Common myeloid progenitor, CD34-positive (primary cell): Measurements from ENCODE around the gene SSPN.

Experiments used
- CTCF ChIA-PET: fragments of 350-600 bp; sonication (Branson Sonifier 250); formaldehyde crosslinking; loops from one replicate; lab custom pipeline; 2021; ENCODE audit warnings: antibody characterized with exemption; lab: Charles Lee
- POLR2A ChIA-PET: fragments of 350-600 bp; sonication (Branson Sonifier 250); formaldehyde crosslinking; loops from one replicate; lab custom pipeline; 2021; ENCODE audit warnings: antibody characterized with exemption; lab: Charles Lee
- DNase-seq, 3 donors: peaks; one replicate each; pipeline versions ENCODE4 v3.0.0 to v3.0.0-alpha.2; 2013
- H3K27ac ChIP-seq, 2 experiments: 1 replicate in 1 of 2; 2 replicates in 1 of 2; pipeline ENCODE4 v1.7.0; 2013; ENCODE audit warnings: inconsistent platforms in 2 of 2, low read length in 2 of 2, mild to moderate bottlenecking in 2 of 2, low read depth in 1 of 2, moderate library complexity in 1 of 2; ENCODE audit not compliant: severe bottlenecking in 2 of 2, insufficient read depth in 1 of 2, poor library complexity in 1 of 2
- H3K27me3 ChIP-seq, 5 experiments: replicated peaks in 2 of 5; 1 replicate in 3 of 5; 2 replicates in 2 of 5; pipeline versions ENCODE4 v1.6.1 to v1.7.0; 2013; ENCODE audit warnings: low read length in 4 of 5, mild to moderate bottlenecking in 2 of 5, moderate library complexity in 2 of 5, inconsistent platforms in 1 of 5; ENCODE audit not compliant: insufficient read depth in 5 of 5, control insufficient read depth in 4 of 5
- H3K36me3 ChIP-seq, 4 experiments: 1 replicate in 2 of 4; 2 replicates in 2 of 4; pipeline versions ENCODE4 v1.6.1 to v1.7.0; 2013; ENCODE audit warnings: low read length in 3 of 4, control low read depth in 1 of 4, mild to moderate bottlenecking in 1 of 4; ENCODE audit not compliant: control insufficient read depth in 4 of 4, insufficient read depth in 4 of 4
- H3K4me1 ChIP-seq, 4 experiments: 1 replicate in 3 of 4; 2 replicates in 1 of 4; pipeline versions ENCODE4 v1.6.1 to v1.7.1; 2013; ENCODE audit warnings: low read length in 3 of 4, mild to moderate bottlenecking in 3 of 4, control low read depth in 1 of 4, inconsistent platforms in 1 of 4, moderate library complexity in 1 of 4; ENCODE audit not compliant: control insufficient read depth in 4 of 4, insufficient read depth in 4 of 4; ENCODE audit errors: control extremely low read depth in 1 of 4
- H3K4me3 ChIP-seq, 7 experiments: 1 replicate in 4 of 7; 2 replicates in 3 of 7; pipeline versions ENCODE4 v1.5.1 to v1.7.0; 2013; ENCODE audit warnings: mild to moderate bottlenecking in 7 of 7, low read length in 6 of 7, moderate library complexity in 6 of 7, inconsistent platforms in 2 of 7, low read depth in 2 of 7, control low read depth in 1 of 7; ENCODE audit not compliant: insufficient read depth in 4 of 7, control insufficient read depth in 1 of 7; ENCODE audit errors: extremely low read depth in 1 of 7
- H3K9me3 ChIP-seq, 5 experiments: 1 replicate in 4 of 5; 2 replicates in 1 of 5; pipeline versions ENCODE4 v1.6.1 to v1.7.1; 2013; ENCODE audit warnings: low read length in 4 of 5, mild to moderate bottlenecking in 2 of 5, inconsistent platforms in 1 of 5, low read depth in 1 of 5, moderate library complexity in 1 of 5; ENCODE audit not compliant: control insufficient read depth in 4 of 5, insufficient read depth in 2 of 5; ENCODE audit errors: control extremely low read depth in 1 of 5
- WGBS: methylation state at CpG from one replicate; pipeline ENCODE4 v1.1.5; 2013; ENCODE audit not compliant: insufficient coverage; 5-methylcytosine and 5-hydroxymethylcytosine counted together

Gene SSPN

GRCh38 chr12:26196421-26196716, 996 bp downstream of the SSPN start:
- ChIA-PET CTCF (interaction anchor here (1.2 kb wide), 1 partner anchor 74 kb away, joined by 3 read pairs; no protein-coding TSS in a partner anchor), POLR2A (no interaction called here)
- H3K27me3 ChIP-seq: peaks cover 0 to 3% (median 0%) of the 10 kb centered on the region in 5 experiments
- H3K9me3 ChIP-seq: no peaks in the 10 kb centered on the region
- no peak for DNase-seq
- H3K4me1 ChIP-seq: peaks cover 0 to 21% (median 8%) of the 10 kb centered on the region in 4 experiments
- no peak overlapping the region for H3K27ac ChIP-seq
- H3K4me3 ChIP-seq: peak overlapping the region in 5 of 7 experiments; percentile 64 to 86 (median 70)
- 78% methylated on average over 5 of the region's 5 CpGs for WGBS
- H3K36me3 ChIP-seq: no peaks in the 10 kb centered on the region

- no peak for DNase-seq
- POLR2A ChIA-PET: interaction anchor here (0.6 kb wide), 1 partner anchor 487 kb away, joined by 5 read pairs; no protein-coding TSS in a partner anchor
- CTCF ChIA-PET: no interaction called here
- Histone ChIP-seq H3K27me3 (peaks cover 0 to 3% (median 0%) of the 10 kb centered on the region in 5 experiments), H3K9me3 (no peaks in the 10 kb centered on the region), H3K36me3 (no peaks in the 10 kb centered on the region), H3K4me3 (no peak overlapping the region), H3K27ac (no peak overlapping the region), H3K4me1 (peaks cover 0 to 21% (median 8%) of the 10 kb centered on the region in 4 experiments)
- 100% methylated on average over 2 of the region's 3 CpGs for WGBS
Measured at GRCh38 chr12:26197832-26198231, 2.5 kb downstream of the SSPN start.

GRCh38 chr12:26198742-26199141, 3.4 kb downstream of the SSPN start:
- no peaks in the 10 kb centered on the region for H3K36me3 ChIP-seq
- 97% methylated on average over 4 of the region's 4 CpGs for WGBS
- no peaks in the 10 kb centered on the region for H3K9me3 ChIP-seq
- peaks cover 0 to 21% (median 8%) of the 10 kb centered on the region in 4 experiments for H3K4me1 ChIP-seq
- ChIA-PET CTCF (no interaction called here), POLR2A (no interaction called here)
- H3K27ac ChIP-seq: no peak overlapping the region
- no peak for DNase-seq
- H3K4me3 ChIP-seq: no peak overlapping the region
- H3K27me3 ChIP-seq: peaks cover 0 to 3% (median 0%) of the 10 kb centered on the region in 5 experiments

DNA sequence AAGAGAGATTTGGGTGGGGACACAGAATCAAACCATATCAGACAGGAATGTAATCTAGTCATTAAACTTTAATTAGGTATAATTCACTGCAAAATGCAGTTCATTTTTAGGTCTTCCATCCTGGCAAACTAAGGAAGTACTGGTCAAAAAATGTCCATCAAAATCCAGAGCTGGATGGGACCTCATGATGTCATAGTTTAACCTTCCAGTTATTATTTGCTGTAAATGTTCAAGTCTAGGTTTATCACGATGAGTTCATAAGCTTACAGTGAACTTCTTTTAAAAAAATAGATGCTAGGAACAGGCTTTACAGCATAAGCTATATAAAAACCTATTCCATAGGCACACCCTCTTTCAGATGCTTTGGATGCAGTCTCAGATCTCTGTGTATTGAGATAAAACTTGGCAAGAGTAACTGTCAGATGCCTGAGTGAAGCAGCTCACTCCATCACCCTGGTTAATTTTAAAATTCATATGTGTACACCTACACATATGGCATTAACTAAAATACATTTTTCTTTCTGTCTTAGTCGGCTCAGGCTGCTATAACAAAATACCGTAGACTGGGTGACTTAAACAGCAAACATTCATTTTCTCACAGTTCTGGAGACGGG, 7.9 kb downstream of the SSPN start:
- no peaks in the 10 kb centered on the region for H3K9me3 ChIP-seq
- H3K4me3 ChIP-seq: no peak overlapping the region
- H3K36me3 ChIP-seq: no peaks in the 10 kb centered on the region
- DNase-seq: no peak
- peaks cover 0 to 2% (median 0%) of the 10 kb centered on the region in 5 experiments for H3K27me3 ChIP-seq
- ChIA-PET CTCF (interaction anchor here (1.0 kb wide), 1 partner anchor 17 kb away, joined by 3 read pairs; no protein-coding TSS in a partner anchor), POLR2A (no interaction called here)
- no peak overlapping the region for H3K27ac ChIP-seq
- 100% methylated on average over 3 of the region's 4 CpGs for WGBS
- no peaks in the 10 kb centered on the region for H3K4me1 ChIP-seq

DNA sequence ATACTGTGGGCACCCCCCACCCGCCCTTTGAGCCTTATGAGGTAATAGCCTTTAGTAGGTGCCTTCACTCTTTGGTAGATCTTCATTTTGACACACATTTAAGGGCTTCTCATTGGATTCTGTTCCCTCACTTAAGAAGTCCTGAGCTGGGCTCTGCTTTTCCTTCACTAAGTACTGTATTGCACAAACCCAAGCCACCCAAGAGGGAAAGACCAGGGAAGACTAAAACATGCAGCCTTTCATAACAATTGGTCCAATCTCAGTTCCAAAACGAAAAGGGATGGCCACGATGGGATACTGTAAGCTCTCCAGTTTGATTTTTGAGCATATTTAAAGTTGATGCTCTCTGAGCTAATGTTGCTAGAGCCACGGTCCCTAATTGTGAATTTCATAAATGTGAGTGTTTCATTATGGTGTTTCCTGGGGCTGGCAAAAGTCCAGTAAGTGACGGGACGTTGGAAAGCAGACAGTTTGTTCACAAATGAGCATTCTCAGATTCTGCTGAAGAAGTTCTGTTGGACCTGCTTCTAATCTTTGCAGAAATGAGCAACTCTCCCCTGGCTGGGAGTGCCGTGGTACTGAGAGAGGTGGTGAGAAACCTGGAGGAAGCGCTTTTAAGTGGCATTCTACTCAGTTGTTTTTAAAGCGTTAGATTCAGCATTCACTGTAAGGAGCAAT, 9.4 kb downstream of the SSPN start:
- no peak overlapping the region for H3K4me3 ChIP-seq
- ChIA-PET CTCF (interaction anchor here (0.5 to 1.3 kb wide), 2 partner anchors 22 to 98 kb away, joined by 3 read pairs; no protein-coding TSS in a partner anchor), POLR2A (no interaction called here)
- no peak overlapping the region for H3K27ac ChIP-seq
- 100% methylated on average over 6 of the region's 9 CpGs for WGBS
- H3K27me3 ChIP-seq: peaks cover 0 to 2% (median 0%) of the 10 kb centered on the region in 5 experiments
- no peak for DNase-seq
- H3K4me1 ChIP-seq: no peaks in the 10 kb centered on the region
- no peaks in the 10 kb centered on the region for H3K9me3 ChIP-seq
- H3K36me3 ChIP-seq: no peaks in the 10 kb centered on the region

DNA sequence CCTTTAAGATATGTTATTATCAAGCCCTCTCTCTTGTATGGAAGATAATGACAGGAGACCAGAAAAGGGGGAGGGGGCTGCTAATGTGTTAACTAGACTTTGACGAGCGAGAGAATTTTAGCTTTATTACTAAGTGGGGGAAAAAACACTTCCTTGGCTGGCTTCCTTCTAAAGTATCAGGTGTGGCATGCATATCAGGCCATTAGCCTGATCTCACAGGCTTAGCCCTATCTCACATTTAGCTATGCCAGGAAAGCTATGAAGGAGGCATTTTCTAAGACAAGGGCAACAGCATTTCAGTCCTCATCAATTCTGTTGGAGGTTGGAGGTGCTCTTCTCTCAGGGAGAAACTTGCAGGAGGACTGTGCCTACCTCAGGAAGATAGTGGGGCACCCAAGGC, 9.9 kb downstream of the SSPN start:
- H3K27me3 ChIP-seq: peaks cover 0 to 2% (median 0%) of the 10 kb centered on the region in 5 experiments
- ChIA-PET POLR2A (no interaction called here), CTCF (interaction anchor here (1.3 kb wide), 1 partner anchor 22 kb away, joined by 3 read pairs; no protein-coding TSS in a partner anchor)
- no CpG with 5 or more reads among the region's 2 CpGs for WGBS
- H3K27ac ChIP-seq: no peak overlapping the region
- no peaks in the 10 kb centered on the region for H3K36me3 ChIP-seq
- no peak overlapping the region for H3K4me3 ChIP-seq
- no peak for DNase-seq
- H3K9me3 ChIP-seq: no peaks in the 10 kb centered on the region
- H3K4me1 ChIP-seq: no peaks in the 10 kb centered on the region

- Histone ChIP-seq H3K4me1 (no peaks in the 10 kb centered on the region), H3K36me3 (no peaks in the 10 kb centered on the region), H3K27me3 (peaks cover 0 to 2% (median 0%) of the 10 kb centered on the region in 5 experiments), H3K4me3 (no peak overlapping the region), H3K27ac (no peak overlapping the region), H3K9me3 (no peaks in the 10 kb centered on the region)
- 88% methylated on average over 1 of the region's 6 CpGs for WGBS
- POLR2A ChIA-PET: no interaction called here
- DNase-seq: no peak
- CTCF ChIA-PET: interaction anchor here (0.7 kb wide), 1 partner anchor 43 kb away, joined by 3 read pairs; no protein-coding TSS in a partner anchor
Measured at GRCh38 chr12:26205941-26206340, 10.6 kb downstream of the SSPN start.
